GM13977 (cell line): ENCODE measurements around the gene MFN2.

Source experiments
- DNase-seq: peaks from one replicate; pipeline ENCODE4 v3.0.0; 2012; ENCODE audit warnings: low spot score
- CTCF ChIP-seq: IDR thresholded peaks from 2 replicates; pipeline ENCODE4 v1.5.1; 2012; ENCODE audit warnings: mild to moderate bottlenecking, control low read depth; ENCODE audit not compliant: insufficient read depth; ENCODE audit errors: extremely low read depth, missing control alignments
- in situ Hi-C: fragments of 300-500 bp; cut with MboI; formaldehyde crosslinking; loops from one replicate; pipeline ENCODE4 v1.12.0; 2022; ENCODE audit warnings: low sequenced_read_pairs, low pct_unique_long_range_greater_than_20kb, mixed read lengths, inconsistent platforms; ENCODE audit not compliant: unreplicated experiment

Gene MFN2

GRCh38 chr1:12010746-12011570 lies 30.7 kb downstream of the MFN2 start:
- in situ Hi-C loops, result no loop called here
- no peak for TF ChIP-seq CTCF
- no peak for DNase-seq

- no peak for TF ChIP-seq CTCF
- no peak for DNase-seq
- in situ Hi-C loops, result no loop called here
Observed at GRCh38 chr1:12011998-12012397, 31.8 kb downstream of the MFN2 start.

GRCh38 chr1:12012560-12013316 lies 32.5 kb downstream of the MFN2 start:
- in situ Hi-C loops, result no loop called here
- no peak for TF ChIP-seq CTCF
- DNase-seq, result no peak

GRCh38 chr1:12014141-12014991 lies 34.1 kb downstream of the MFN2 start:
- TF ChIP-seq CTCF, result no peak
- no peak for DNase-seq
- in situ Hi-C loops, result no loop called here

GRCh38 chr1:12015001-12015491 lies 34.8 kb downstream of the MFN2 start:
- TF ChIP-seq CTCF, result no peak
- no peak for DNase-seq
- in situ Hi-C loops, result no loop called here

GRCh38 chr1:12015499-12015898 lies 35.3 kb downstream of the MFN2 start:
- in situ Hi-C loops, result no loop called here
- no peak for TF ChIP-seq CTCF
- DNase-seq, result no peak
